Stomach (tissue), 4 donors: ENCODE results near the gene PMFBP1.

Experiments
- EP300 ChIP-seq: sonication (generic); formaldehyde crosslinking; IDR thresholded peaks from one replicate; pipeline ENCODE4 v1.6.1; 2017; ENCODE audit warnings: antibody characterized with exemption
- POLR2AphosphoS5 ChIP-seq, 3 donors: sonication (generic); formaldehyde crosslinking; IDR thresholded peaks; one replicate each; pipeline ENCODE4 v1.6.1; 2016; ENCODE audit warnings: antibody characterized with exemption in 3 of 3

DNA sequence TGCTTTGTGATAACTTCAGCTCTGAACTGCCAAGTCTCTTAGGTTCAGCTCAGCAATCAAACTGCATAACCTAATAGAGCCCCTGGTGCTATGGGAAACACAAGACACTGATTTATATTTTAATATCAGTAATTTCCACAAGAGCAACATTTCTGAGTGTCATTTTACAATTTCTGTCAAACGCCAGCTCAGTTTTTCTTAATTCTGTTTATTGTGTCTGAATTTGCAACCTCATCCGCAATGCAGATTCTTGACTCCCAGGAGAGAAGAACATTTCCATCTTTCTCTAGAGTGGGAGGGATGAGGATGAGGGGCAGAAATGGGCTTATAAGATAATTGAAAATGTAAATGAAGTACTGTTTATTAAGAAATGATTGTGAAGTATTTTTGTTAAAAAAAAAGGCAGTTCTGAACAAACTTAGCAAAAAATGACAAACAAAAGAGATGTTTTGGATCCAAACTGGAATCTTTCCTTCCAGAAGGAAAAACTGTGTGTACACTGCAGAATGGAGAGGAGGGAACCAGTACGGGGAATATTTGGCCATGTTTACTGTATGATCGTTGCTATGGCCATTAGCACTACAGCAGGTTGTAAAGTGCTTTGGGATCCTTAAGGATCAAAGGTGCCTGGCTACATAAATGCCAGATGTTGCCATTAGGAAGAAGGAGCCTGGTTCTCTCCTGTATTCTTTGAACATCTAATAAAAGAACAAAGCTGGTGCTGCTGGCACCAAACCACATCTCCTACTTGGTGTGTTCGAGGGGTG is 7.4 kb upstream of the PMFBP1 start:
- TF ChIP-seq POLR2AphosphoS5 (IDR thresholded peaks at IDR 0.05) (no peak), EP300 (no peak)
